Measurements from ENCODE around the gene NLRP1. TPM values are rescaled to one million over a fixed set of nuclear protein-coding genes. Genes with fewer than 3 reads are reported as not detected.

Gene NLRP1
- polyA plus RNA-seq, 1 experiment = 73.2 TPM

DNA sequence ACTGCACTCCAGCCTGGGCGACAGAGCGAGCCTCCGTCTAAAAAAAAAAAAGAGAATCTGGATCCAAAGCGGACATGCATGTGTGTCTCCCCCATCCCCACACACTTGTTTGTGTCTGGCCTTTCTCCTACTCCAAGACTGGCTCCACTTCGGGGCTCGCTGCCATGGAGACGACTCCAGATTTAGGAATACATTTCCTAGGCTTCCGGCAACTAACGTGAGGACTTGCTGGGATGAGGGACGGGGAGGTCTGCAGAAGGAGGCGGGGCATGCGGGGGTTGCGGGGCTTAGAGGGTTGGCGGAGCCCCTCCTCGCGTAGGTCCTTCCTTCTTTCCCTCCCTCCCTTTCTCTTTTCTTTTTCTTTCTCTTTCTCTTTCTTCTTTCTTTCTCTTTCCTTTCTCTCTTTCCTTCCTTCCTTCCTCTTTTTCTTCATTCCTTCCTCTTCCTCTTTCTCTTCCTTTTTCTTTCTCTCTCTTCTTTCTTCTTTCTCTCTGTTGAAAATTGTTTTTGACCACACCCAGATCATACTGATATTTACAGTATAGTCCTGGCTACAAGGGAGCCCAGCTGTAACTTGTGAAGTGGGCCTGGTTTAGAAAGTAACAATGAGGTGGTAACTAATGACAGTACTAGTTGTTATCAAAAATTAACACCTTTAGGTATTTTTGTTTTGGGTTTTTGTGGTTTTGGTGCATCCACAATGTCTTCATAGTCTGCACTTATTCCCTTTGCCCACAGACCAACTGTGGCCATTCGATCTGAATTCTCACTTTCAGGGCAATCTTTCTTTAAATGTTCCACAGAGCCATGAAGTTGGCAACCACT lies 72.7 kb downstream of the NLRP1 start:
- Histone ChIP-seq H3K9me3 (ENCODE audit: control insufficient read depth, insufficient read depth, low read length) (no peaks in the 10 kb centered on the region), H3K4me3 (ENCODE audit: low read depth, low read length) (no peak overlapping the region), H3K27me3 (ENCODE audit: control insufficient read depth, insufficient read depth, low read length) (no peaks in the 10 kb centered on the region), H3K27ac (ENCODE audit: low read depth, low read length) (no peak overlapping the region)
- ChIA-PET POLR2A (no interaction called here), CTCF (no interaction called here)
- DNase-seq (ENCODE audit: low read depth, low spot score) = no peak
- TF ChIP-seq, protein P1, sequence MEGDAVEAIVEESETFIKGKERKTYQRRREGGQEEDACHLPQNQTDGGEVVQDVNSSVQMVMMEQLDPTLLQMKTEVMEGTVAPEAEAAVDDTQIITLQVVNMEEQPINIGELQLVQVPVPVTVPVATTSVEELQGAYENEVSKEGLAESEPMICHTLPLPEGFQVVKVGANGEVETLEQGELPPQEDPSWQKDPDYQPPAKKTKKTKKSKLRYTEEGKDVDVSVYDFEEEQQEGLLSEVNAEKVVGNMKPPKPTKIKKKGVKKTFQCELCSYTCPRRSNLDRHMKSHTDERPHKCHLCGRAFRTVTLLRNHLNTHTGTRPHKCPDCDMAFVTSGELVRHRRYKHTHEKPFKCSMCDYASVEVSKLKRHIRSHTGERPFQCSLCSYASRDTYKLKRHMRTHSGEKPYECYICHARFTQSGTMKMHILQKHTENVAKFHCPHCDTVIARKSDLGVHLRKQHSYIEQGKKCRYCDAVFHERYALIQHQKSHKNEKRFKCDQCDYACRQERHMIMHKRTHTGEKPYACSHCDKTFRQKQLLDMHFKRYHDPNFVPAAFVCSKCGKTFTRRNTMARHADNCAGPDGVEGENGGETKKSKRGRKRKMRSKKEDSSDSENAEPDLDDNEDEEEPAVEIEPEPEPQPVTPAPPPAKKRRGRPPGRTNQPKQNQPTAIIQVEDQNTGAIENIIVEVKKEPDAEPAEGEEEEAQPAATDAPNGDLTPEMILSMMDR (IDR thresholded peaks at IDR 0.05; ENCODE audit: low read depth, low read length) = no peak

DNA sequence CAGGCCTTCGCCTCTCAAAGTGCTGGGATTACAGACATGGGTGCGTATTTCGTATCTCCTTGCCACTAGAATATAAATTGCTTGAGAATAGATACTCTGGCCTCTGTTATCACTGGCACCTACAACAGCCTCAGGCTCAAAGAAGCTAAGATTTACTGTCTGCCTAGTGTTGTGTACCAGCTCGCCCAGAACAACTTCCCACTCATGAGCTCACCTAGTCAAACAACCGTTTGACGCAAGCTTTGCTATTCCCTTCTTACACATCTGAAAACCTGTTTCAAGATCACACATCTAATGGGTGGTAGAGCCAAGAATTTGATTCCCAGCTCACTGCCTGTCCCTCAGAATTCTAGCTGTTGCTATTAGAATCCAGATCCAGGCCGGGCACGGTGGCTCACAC lies 73.5 kb downstream of the NLRP1 start:
- H3K27me3 ChIP-seq (ENCODE audit: control insufficient read depth, insufficient read depth, low read length) = no peaks in the 10 kb centered on the region
- no peaks in the 10 kb centered on the region for H3K9me3 ChIP-seq (ENCODE audit: control insufficient read depth, insufficient read depth, low read length)
- DNase-seq (ENCODE audit: low read depth, low spot score) = no peak
- TF ChIP-seq, protein P1 (IDR thresholded peaks at IDR 0.05; ENCODE audit: low read depth, low read length) = no peak
- no peak overlapping the region for H3K27ac ChIP-seq (ENCODE audit: low read depth, low read length)
- CTCF ChIA-PET = no interaction called here
- H3K4me3 ChIP-seq (ENCODE audit: low read depth, low read length) = no peak overlapping the region
- POLR2A ChIA-PET = no interaction called here

DNA sequence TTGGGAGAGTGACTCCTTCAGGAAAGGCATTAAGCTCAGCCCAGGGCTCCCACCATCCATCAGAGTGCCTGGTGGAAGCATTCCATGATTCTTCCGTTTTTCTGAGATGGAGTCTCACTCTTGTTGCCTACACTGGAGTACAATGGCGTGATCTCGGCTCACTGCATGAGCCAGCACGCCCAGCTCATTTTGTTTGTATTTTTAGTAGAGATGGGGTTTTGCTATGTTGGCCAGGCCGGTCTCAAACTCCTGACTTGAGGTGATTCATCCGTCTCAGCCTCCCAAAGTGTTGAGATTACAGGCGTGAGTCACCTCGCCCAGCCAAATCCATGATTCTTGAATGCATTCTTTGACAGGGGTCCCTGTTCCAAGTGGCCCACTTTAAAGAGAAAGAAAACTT lies 74.8 kb downstream of the NLRP1 start:
- ChIA-PET CTCF (no interaction called here), POLR2A (interaction anchor here (0.9 to 2.0 kb wide), 2 partner anchors 9 to 317 kb away, joined by 4 to 7 read pairs; a partner anchor contains a TSS)
- Histone ChIP-seq H3K27ac (ENCODE audit: low read depth, low read length) (peak overlapping the region; percentile 97), H3K4me3 (ENCODE audit: low read depth, low read length) (no peak overlapping the region), H3K9me3 (ENCODE audit: control insufficient read depth, insufficient read depth, low read length) (no peaks in the 10 kb centered on the region), H3K27me3 (ENCODE audit: control insufficient read depth, insufficient read depth, low read length) (no peaks in the 10 kb centered on the region)
- TF ChIP-seq, protein P1 (IDR thresholded peaks at IDR 0.05; ENCODE audit: low read depth, low read length) = no peak
- DNase-seq (ENCODE audit: low read depth, low spot score) = peak; percentile 42

DNA sequence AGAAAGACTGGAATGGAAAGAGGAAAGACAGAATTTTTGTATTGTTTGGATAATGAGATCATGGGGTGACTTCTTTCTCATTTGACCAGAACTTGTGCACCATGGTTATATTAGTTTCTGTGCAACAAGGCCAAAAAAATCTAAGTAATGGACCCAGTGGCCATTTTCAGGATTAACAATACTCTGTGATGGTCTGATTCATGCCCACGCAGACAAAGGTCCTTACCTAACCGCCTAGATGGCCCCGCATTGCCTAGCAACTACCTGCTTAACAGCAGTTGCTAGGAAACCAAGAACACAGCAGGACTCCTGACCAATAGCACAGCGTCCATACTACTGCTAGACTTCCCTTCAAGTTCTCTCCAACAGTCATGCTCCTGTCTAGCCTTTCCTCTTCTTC lies 75.5 kb downstream of the NLRP1 start:
- POLR2A ChIA-PET = interaction anchor here (2.0 kb wide), 1 partner anchor 8 kb away, joined by 7 read pairs; a partner anchor contains a TSS
- TF ChIP-seq, protein P1 (IDR thresholded peaks at IDR 0.05; ENCODE audit: low read depth, low read length) = no peak
- no peak for DNase-seq (ENCODE audit: low read depth, low spot score)
- CTCF ChIA-PET = no interaction called here
- Histone ChIP-seq H3K9me3 (ENCODE audit: control insufficient read depth, insufficient read depth, low read length) (no peaks in the 10 kb centered on the region), H3K4me3 (ENCODE audit: low read depth, low read length) (no peak overlapping the region), H3K27ac (ENCODE audit: low read depth, low read length) (peak overlapping the region; percentile 97), H3K27me3 (ENCODE audit: control insufficient read depth, insufficient read depth, low read length) (no peaks in the 10 kb centered on the region)

DNA sequence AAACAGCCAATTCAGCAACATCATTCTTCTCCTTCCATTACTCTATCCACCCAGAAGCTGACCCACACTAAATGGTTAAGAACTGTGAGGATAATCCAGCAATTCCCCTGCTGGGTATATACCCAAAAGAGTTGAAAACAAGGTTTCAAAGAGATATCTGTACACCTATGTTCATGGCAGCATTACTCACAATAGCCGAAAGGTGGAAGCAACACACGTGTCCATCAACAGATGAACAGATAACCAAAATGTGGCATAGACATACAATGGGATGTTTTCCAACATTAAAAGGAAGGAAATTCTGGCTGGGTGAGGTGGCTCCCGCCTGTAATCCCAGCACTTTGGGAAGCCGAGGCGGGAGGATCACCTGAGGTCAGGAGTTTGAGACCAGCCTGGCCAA lies 78.0 kb downstream of the NLRP1 start:
- TF ChIP-seq, protein P1 (IDR thresholded peaks at IDR 0.05; ENCODE audit: low read depth, low read length) = no peak
- DNase-seq (ENCODE audit: low read depth, low spot score) = no peak
- ChIA-PET POLR2A (no interaction called here), CTCF (no interaction called here)
- Histone ChIP-seq H3K27me3 (ENCODE audit: control insufficient read depth, insufficient read depth, low read length) (no peaks in the 10 kb centered on the region), H3K4me3 (ENCODE audit: low read depth, low read length) (no peak overlapping the region), H3K9me3 (ENCODE audit: control insufficient read depth, insufficient read depth, low read length) (no peaks in the 10 kb centered on the region), H3K27ac (ENCODE audit: low read depth, low read length) (no peak overlapping the region)

Data from AG04450 (cell line).